ENCODE results near the gene UBE2A. TPM values are rescaled to one million over a fixed set of nuclear protein-coding genes. Genes with fewer than 3 reads are reported as not detected.

Gene UBE2A
- total RNA-seq (100 to 1,000 TPM in 1 of 2 experiments, 10 to 100 TPM in 1; 88.8 to 101 TPM), total RNA-seq (30.9 to 96.7 (median 57.7) reads per million in 172 experiments)
- 37.0 TPM for polyA plus RNA-seq (2013, experiment 1 of 2)
- polyA plus RNA-seq (2013, experiment 2 of 2): 48.5 TPM

DNA sequence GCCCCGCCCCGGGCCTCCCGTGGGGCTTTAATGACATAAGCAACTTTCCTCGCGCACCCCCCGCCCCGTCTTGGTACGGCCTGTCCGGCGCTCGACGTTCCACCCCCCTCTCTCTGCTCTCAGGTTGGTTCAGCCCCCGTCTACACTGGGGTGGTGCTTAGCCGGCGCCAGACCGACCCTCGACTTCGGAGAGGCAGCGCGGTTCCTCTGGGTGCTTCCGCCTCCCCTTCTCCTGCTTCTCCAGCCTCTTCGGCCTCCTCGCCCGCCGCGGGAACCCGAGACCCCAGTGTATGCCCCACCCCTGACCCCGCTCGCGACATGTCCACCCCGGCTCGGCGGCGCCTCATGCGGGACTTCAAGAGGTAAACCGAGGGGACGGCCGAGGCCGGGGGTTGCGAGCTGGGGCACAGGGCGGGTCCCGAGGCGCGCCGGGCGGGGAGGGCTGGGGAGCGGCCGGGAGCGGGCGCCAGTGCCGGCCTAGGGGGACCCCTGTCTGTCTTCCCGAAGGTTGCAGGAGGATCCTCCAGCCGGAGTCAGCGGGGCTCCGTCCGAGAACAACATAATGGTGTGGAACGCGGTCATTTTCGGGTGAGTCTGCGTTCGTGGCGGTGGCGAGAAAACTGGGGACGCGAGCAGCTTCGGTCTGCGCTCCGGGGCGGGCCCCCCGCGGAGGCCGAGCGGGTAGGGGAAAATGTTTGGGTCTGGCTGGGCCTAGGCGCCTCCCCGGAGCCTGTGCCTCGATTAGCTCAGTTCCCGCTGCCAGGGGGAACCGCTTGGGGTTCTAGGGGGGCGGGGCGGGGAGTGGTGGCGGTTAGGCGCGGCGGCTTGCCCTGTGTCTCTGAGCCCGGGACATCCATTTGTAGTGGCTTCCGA, at the start of gene UBE2A:
UBE2A (plus strand) TSS at position 170 of the 873 bp plus-strand sequence; CDS start at position 319, 149 bp downstream.
- CTCF ChIA-PET: interaction anchor here (1.0 to 1.9 kb wide), 2 partner anchors 10 to 106 kb away, joined by 3 to 6 read pairs; partner anchors contain the start of genes SLC25A5 and STEEP1
- H3K36me3 Mint-ChIP-seq (ENCODE audit: low read depth): peaks cover 7% of the 10 kb centered on the region
- intact Hi-C loops (cut with DNase I, micrococcal nuclease): loop anchor here (1.0 to 10.0 kb wide), 4 partner anchors 9 to 300 kb away; partner anchors contain the start of genes NKRF (in 2 of the 2), NDUFA1 (in 1 of the 2), RNF113A (in 1 of the 2) and STEEP1 (in 1 of the 2)

DNA sequence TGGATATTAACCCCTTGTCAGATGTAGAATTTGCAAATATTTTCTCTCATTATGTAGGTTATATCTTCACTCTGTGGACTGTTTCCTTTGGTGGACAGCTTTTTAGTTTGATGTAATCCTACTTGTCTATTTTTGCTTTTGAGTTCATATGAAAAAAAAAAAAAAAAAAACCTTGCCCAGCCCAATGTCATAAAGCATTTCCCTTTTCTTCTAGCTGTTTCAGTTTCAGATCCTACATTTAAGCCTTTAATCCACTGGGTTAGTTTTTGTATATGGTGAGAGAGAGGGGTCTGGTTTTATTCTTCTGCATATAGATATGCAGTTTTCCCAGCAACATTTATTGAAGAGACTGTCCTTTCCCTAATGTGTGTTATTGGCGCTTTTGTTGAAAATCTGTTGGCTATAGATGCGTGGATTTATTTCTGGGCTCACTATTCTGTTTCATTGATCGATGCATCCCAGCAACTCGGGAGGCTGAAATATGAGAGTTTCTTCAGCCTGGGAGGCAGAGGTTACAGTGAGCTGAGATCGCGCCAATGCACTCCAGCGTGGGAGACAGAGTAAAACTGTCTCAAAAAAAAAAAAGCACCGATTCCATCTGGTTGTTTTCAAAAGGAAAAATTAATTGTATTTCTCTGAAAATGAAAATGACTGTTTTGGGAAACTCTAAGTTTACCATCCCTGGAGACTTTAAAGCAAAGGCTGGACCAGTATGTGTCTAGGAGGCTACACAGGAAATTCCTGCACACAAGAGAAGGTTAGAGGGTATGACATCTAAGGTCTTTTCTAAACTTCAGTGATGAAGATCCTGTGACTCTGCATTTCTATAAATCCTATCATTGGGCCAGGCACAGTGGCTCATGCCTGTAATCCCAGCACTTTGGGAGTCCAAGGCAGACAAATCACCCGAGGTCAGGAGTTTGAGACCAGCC, 44.8 kb upstream of the UBE2A start:
- no peak for ATAC-seq (ENCODE audit: poor library complexity)
- Mint-ChIP-seq H3K36me3 (ENCODE audit: low read depth) (peaks cover 8% of the 10 kb centered on the region), H3K27ac (no peak overlapping the region), H3K9me3 (no peaks in the 10 kb centered on the region), H3K27me3 (no peaks in the 10 kb centered on the region), H3K4me1 (ENCODE audit: low read depth) (no peaks in the 10 kb centered on the region), H3K4me3 (no peak overlapping the region)
- Histone ChIP-seq H3K4me3 (ENCODE audit: low read length) (no peak overlapping the region), H3K27ac (ENCODE audit: low read depth in 1 of 2, low read length in 2 of 2) (no peak overlapping the region), H3K27me3 (ENCODE audit: control insufficient read depth in 1 of 2, insufficient read depth in 2 of 2, low read length in 2 of 2) (no peaks in the 10 kb centered on the region), H3K36me3 (ENCODE audit: insufficient read depth, low read length) (no peaks in the 10 kb centered on the region), H3K4me1 (ENCODE audit: insufficient read depth, low read length) (no peaks in the 10 kb centered on the region), H3K9me3 (ENCODE audit: control insufficient read depth in 1 of 2, insufficient read depth in 1 of 2, low read length in 2 of 2) (no peaks in the 10 kb centered on the region)
- TF ChIP-seq, protein P1, sequence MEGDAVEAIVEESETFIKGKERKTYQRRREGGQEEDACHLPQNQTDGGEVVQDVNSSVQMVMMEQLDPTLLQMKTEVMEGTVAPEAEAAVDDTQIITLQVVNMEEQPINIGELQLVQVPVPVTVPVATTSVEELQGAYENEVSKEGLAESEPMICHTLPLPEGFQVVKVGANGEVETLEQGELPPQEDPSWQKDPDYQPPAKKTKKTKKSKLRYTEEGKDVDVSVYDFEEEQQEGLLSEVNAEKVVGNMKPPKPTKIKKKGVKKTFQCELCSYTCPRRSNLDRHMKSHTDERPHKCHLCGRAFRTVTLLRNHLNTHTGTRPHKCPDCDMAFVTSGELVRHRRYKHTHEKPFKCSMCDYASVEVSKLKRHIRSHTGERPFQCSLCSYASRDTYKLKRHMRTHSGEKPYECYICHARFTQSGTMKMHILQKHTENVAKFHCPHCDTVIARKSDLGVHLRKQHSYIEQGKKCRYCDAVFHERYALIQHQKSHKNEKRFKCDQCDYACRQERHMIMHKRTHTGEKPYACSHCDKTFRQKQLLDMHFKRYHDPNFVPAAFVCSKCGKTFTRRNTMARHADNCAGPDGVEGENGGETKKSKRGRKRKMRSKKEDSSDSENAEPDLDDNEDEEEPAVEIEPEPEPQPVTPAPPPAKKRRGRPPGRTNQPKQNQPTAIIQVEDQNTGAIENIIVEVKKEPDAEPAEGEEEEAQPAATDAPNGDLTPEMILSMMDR (IDR thresholded peaks at IDR 0.05): no peak
- POLR2A ChIA-PET: no interaction called here
- CTCF ChIA-PET: interaction anchor here (0.6 kb wide), 1 partner anchor 48 kb away, joined by 3 read pairs; no protein-coding TSS in a partner anchor
- DNase-seq: no peak
- intact Hi-C loops (cut with DNase I, micrococcal nuclease): no loop called here

More for the DNA sequence above, at the start of gene UBE2A:
- no peaks in the 10 kb centered on the region for H3K9me3 Mint-ChIP-seq
- Histone ChIP-seq H3K27me3 (ENCODE audit: control insufficient read depth in 1 of 2, insufficient read depth in 2 of 2, low read length in 2 of 2) (no peaks in the 10 kb centered on the region), H3K9me3 (ENCODE audit: control insufficient read depth in 1 of 2, insufficient read depth in 1 of 2, low read length in 2 of 2) (no peaks in the 10 kb centered on the region), H3K4me3 (ENCODE audit: low read length) (peak within 1 kb of the TSS; percentile 75), H3K27ac (ENCODE audit: low read depth in 1 of 2, low read length in 2 of 2) (peak within 1 kb of the TSS; percentile 65 to 80), H3K4me1 (ENCODE audit: insufficient read depth, low read length) (peaks cover 14% of the 10 kb centered on the region), H3K36me3 (ENCODE audit: insufficient read depth, low read length) (peaks cover 2% of the 10 kb centered on the region)
- TF ChIP-seq, protein P1 (IDR thresholded peaks at IDR 0.05): no peak
- peak; percentile 90 for ATAC-seq (ENCODE audit: poor library complexity)
- peak within 1 kb of the TSS; percentile 94 for H3K4me3 Mint-ChIP-seq
- POLR2A ChIA-PET: interaction anchor here (0.6 to 2.6 kb wide), 17 partner anchors 9 to 913 kb away, joined by 3 to 27 read pairs (median 6); partner anchors contain the start of genes NKRF, RPL39, SEPTIN6 and SLC25A5
- H3K27ac Mint-ChIP-seq: peak within 1 kb of the TSS; percentile 97
- H3K27me3 Mint-ChIP-seq: no peaks in the 10 kb centered on the region
- peaks cover 28% of the 10 kb centered on the region for H3K4me1 Mint-ChIP-seq (ENCODE audit: low read depth)
- peak; percentile 81 to 94 (median 86) for DNase-seq

DNA sequence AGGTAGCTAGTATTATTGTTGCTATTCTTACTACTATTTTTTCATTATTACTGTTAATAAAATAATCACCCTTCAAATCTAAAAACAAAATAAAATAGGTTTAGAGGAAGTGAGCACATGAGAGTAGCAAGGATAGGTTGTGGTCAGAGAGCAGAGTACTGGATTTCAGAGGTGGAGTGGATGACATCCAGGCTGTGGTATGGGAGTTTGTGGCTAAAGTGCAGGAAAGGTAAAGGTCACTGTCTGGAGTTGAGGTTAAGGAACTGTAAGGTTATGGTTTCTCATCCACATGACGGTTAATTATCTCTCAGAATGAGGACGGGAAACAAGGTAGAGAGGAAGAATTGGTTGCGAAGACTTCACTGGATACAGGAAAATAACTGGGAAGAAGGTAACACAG, 36.9 kb upstream of the UBE2A start:
- Mint-ChIP-seq H3K9me3 (no peaks in the 10 kb centered on the region), H3K27ac (no peak overlapping the region), H3K4me3 (no peak overlapping the region), H3K36me3 (ENCODE audit: low read depth) (peaks cover 43% of the 10 kb centered on the region), H3K27me3 (no peaks in the 10 kb centered on the region), H3K4me1 (ENCODE audit: low read depth) (no peaks in the 10 kb centered on the region)
- no peak for DNase-seq
- no peaks in the 10 kb centered on the region for H3K27me3 ChIP-seq (ENCODE audit: control insufficient read depth in 1 of 2, insufficient read depth in 2 of 2, low read length in 2 of 2)
- no peaks in the 10 kb centered on the region for H3K4me1 ChIP-seq (ENCODE audit: insufficient read depth, low read length)
- no peak overlapping the region for H3K27ac ChIP-seq (ENCODE audit: low read depth in 1 of 2, low read length in 2 of 2)
- H3K9me3 ChIP-seq (ENCODE audit: control insufficient read depth in 1 of 2, insufficient read depth in 1 of 2, low read length in 2 of 2): no peaks in the 10 kb centered on the region
- H3K4me3 ChIP-seq (ENCODE audit: low read length): no peak overlapping the region
- ATAC-seq (ENCODE audit: poor library complexity): no peak
- POLR2A ChIA-PET: no interaction called here
- CTCF ChIA-PET: no interaction called here
- intact Hi-C loops (cut with DNase I, micrococcal nuclease): no loop called here
- H3K36me3 ChIP-seq (ENCODE audit: insufficient read depth, low read length): peaks cover 9% of the 10 kb centered on the region
- TF ChIP-seq, protein P1 (IDR thresholded peaks at IDR 0.05): no peak
